ENCODE results near the gene DAB1.

The DAB1 gene

GRCh38 chr1:57020216-57020615, 403.6 kb downstream of the DAB1 start:
- no peak for DNase-seq (ENCODE audit: low read depth in 3 of 3)

GRCh38 chr1:57019236-57019839, 404.5 kb downstream of the DAB1 start:
- no peak for DNase-seq (ENCODE audit: low read depth in 3 of 3)

GRCh38 chr1:57018119-57018518, 405.7 kb downstream of the DAB1 start:
- no peak for DNase-seq (ENCODE audit: low read depth in 3 of 3)

DNA sequence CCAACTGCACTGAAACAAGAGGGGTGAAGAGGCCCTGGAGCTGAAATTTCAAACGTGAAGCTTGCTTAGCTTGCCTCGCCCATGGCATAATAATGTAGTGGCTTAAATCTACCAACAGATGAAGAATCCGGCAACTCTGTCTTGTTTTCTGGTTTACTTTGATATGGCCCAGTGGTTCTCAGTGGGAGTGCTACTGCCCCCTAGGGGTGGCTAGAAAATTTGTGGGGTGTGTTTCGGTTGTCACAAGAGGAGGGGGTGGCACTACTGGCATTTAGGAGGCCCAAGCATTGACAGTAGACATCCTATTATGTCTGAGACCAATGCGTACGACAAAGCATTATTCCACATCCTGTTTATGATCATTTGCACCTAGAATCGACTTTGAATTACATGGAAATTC, 406.1 kb downstream of the DAB1 start:
- no peak for DNase-seq (ENCODE audit: low read depth in 3 of 3)

DNA sequence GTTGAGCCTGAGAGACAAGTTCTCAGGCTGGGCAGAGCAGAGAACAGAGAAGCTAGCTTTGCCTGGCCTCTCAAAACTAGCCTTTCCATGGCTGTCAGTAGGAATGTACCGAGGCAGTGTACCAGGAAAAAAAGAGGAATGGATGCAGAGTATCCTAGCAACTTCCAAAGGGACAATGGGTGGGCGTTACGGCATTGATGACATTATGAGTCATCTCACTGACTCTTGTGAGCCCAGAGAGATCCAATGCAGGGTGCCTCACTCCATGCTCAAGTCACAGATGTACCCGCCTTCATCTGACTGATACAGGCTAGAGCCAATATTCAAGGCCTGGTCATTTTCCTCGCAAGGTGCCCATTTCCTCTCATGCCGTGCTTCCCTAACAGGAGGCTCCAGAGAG, 406.7 kb downstream of the DAB1 start:
- DNase-seq (ENCODE audit: low read depth in 3 of 3): no peak

DNA sequence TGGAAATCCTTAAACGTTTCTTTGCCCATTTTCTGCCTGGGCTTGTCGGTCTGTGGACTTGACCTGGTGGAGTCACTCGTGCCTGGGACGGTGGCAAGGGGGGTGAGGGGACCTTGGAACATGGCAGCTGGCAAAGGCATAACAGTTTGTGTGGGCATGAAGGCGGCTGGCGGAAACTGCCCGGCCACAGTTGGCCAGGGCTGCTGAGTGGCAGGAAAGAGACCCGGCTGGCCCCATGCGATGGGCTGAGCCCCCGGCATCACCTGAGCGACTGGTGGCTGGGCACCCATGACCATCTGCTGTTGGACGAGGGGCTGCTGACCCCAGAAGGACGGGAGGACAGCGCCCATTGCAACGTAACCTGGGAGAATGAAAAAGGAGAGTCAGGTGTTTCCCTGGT, 408.8 kb downstream of the DAB1 start:
- DNase-seq (ENCODE audit: low read depth in 3 of 3): no peak

DNA sequence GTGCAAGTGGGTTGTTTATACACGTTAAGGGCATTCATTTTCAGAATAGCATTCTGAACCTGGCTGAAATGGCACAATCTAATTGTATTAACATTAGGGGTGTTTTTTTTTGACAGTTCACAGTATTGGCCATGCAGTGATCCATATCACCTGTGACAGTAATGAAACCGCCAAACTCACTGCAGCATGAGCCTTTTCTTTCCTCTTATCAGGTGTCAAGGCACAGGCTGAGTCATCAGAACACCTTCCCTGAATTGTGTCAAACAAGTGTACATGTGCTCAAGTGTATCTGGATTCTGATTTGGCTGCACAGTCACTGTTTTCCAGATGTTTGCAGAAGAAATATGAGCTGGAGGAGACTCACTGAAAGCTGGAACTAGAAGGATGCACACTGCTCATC, 410.3 kb downstream of the DAB1 start:
- no peak for DNase-seq (ENCODE audit: low read depth in 3 of 3)

DNA sequence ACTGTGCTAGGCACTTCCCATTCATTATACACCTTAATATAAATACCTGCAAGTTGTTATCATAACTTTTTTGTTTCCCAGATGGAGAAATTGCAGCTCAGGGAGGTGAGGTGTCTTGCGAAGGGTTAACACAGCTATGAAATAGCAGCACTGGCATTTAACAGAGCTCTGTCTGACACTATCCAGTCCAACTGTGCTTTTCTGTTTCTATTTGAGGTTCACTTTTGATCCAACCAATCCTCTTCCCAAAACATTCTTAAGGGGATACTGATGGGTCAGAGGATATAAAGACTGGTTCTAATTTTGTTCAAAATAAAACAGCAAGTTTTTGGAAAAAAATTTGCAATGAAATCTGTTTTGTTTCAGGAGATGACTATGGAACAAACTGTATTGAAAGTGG, 411.5 kb downstream of the DAB1 start:
- DNase-seq (ENCODE audit: low read depth in 3 of 3): no peak

- DNase-seq (ENCODE audit: low read depth in 3 of 3): no peak
Observed at GRCh38 chr1:57010511-57010910, 413.3 kb downstream of the DAB1 start.

GRCh38 chr1:57007948-57008347, 415.9 kb downstream of the DAB1 start:
- DNase-seq (ENCODE audit: low read depth in 3 of 3): no peak

DNA sequence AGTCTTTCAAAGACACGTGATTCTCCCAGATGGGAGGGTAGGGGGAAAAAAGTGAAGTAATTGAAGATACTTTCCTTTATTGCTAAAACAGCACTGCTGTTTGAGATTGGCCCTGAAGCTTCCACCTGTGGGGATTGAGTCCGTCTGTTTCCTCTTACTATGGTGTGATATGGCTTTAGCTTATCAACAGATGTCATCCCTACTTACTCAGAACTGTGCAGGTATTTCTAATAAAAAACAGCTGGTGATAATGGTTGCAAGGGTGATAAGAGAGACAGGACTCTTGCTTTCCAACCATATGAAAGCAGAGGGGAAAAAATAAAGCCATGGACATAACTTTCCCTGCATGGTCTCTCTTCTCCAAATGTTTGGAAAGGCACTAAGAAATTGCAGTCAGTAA, 416.4 kb downstream of the DAB1 start:
- no peak for DNase-seq (ENCODE audit: low read depth in 3 of 3)

DNA sequence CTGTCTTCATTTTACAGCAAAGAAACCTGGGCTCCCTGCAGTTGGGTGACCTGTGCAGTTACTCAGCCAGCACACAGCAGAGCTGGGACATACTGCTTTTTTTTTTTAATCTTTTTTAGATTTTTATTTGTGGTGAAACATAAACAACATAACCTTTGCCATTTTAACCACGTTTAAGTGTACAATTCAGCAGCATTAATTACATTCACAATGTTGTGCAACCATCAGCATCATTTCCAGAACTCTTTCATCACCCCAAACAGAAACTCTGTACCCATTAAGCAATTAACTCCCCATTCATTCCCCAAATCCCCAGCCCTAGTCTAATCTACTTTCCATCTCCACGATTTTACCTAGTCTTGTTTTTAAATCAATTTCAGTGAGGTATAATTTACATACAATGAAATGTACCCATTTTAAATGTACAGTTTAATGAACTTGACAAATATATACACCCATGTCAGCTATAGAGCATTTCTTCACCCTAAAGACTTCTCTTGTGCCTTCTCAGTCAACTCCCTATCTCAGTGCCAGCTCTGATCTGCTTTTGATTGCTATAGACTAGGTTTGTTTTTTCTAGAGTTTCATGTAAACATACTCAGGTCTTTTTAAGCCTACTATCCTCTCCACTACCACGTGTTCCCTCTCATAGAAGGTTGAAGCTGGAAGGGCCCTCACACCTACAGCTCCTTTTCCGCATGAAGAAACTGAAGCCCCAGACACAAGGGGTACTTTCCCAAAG, 420.3 kb downstream of the DAB1 start:
- DNase-seq (ENCODE audit: low read depth in 3 of 3): no peak

GRCh38 chr1:56995414-56996100, 428.3 kb downstream of the DAB1 start:
- DNase-seq (ENCODE audit: low read depth in 3 of 3): no peak

GRCh38 chr1:56993475-56993874, 430.4 kb downstream of the DAB1 start:
- DNase-seq (ENCODE audit: low read depth in 3 of 3): no peak

GRCh38 chr1:56992318-56993125, 431.3 kb downstream of the DAB1 start:
- no peak for DNase-seq (ENCODE audit: low read depth in 3 of 3)

DNA sequence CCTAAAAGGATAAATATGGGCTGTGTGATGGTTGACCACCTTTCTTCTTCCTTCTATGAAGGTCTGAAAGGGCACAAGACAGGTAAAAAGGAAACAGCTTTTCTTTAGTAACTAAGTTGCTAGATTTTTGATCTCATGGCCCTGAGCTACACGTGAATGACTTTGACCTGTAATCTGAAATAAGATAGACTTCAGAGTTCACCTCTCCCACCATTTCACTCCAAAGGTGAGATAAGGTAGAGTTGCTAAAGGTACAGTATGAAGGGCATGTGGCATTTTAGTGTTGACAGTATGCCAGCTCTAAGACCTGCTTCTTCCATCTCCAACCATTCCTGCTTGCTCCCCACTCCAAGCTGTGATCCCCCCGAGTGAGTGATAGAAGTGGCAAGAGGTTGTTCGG, 432.3 kb downstream of the DAB1 start:
- DNase-seq (ENCODE audit: low read depth in 3 of 3): no peak

DNA sequence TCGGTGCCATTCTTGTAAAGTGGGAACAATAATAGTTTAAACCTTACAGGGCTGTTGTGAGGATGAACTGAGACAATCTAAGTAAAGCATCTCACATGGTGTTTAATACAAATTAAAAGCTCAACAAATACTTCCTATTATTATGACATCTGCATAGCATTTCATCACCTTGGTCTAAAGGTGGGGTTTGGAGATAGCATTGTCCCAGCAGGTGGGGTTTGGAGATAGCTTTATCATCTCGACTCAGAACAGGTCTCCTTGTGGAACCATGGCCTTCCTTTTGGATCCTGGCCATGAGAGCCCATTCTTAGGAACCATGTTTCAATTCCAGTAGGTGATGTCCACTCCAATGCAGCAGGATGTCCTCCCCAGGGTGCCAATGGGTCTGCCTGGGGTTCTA, 437.5 kb downstream of the DAB1 start:
- no peak for DNase-seq (ENCODE audit: low read depth in 3 of 3)

- no peak for DNase-seq (ENCODE audit: low read depth in 3 of 3)
Observed at GRCh38 chr1:56985857-56986256, 438.0 kb downstream of the DAB1 start.

GRCh38 chr1:56983484-56983883, 440.4 kb downstream of the DAB1 start:
- no peak for DNase-seq (ENCODE audit: low read depth in 3 of 3)

DNA sequence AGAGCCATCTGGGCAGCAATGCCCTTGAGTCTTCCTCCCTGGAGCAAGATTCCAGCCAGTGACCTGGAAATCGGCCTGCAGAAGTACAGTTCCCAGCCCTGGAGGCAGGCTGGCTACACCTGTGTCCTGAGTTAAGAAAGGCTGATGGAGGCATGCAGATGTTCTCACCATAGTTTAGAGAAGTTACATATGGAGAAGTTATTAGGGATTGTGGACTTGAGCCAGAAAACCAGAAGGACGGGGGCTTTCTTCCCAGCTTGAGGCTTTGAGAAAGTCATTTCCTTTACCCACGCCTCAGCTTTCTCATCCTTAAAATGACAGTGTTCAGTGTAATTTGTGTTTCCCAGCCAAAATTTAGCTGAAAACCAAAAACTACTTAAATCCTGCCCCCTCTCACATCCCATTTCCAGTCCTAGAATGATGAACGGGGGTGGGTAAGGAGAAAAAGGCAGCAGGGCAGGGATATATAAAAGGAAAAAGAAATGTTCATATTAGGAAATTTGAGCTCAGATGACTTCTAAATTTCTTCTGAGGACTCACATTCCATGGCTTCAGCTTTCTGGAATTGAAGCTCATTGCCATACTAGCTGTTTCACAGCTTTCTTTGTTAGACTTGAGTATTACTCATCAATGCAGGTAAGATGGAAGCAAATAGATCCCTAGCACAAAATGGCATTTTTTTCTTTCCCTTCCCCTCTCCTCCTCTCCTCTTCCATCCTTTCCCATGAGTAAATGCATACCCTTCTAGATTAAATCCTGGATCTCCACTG, 443.7 kb downstream of the DAB1 start:
- no peak for DNase-seq (ENCODE audit: low read depth in 3 of 3)

GRCh38 chr1:56978819-56979218, 445.0 kb downstream of the DAB1 start:
- DNase-seq (ENCODE audit: low read depth in 3 of 3): no peak

- DNase-seq (ENCODE audit: low read depth in 3 of 3): no peak
Observed at GRCh38 chr1:56977910-56978309, 445.9 kb downstream of the DAB1 start.

All from stimulated activated CD4-positive, alpha-beta T cell treated with anti-CD3 and anti-CD28 coated beads, TNF-alpha, amount 100 ng/mL, for 48 hours (primary cell).